ENCODE results near the gene LPO.

DNA sequence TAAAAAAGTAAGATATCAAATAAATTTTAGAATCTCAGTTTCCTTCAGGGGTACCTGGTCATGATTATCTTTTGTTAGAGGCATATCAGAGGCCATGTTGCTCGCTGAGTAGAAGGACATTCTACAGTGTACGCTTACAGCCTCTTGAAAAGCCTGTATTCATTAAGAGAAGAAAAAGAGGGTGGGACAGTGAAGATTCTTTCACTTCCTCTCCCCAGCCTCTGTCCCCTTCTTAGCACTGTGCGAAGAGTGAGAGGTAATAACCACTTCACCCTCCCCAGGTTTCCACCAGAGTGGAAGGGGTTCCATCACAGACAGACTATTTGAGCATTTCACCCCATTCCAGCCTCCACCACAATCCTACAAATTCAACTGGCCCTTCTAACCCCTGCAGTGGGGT is 4.8 kb upstream of the LPO start:
- TF ChIP-seq POLR2A (IDR thresholded peaks at IDR 0.05; ENCODE audit: low read depth, low read length) (no peak), TAF1 (IDR thresholded peaks at IDR 0.05; ENCODE audit: borderline replicate concordance, low read depth, low read length) (no peak), POLR2AphosphoS5 (IDR thresholded peaks at IDR 0.05; ENCODE audit: low read depth, low read length) (no peak)
